K562 (cell line): ENCODE results near the gene NTPCR. TPM values are rescaled to one million over a fixed set of nuclear protein-coding genes. Genes with fewer than 3 reads are reported as not detected.

Experiments used
- ZNF778 ChIP-seq: fragments of 450-650 bp; formaldehyde crosslinking; IDR thresholded peaks from 2 replicates; pipeline ENCODE4 v1.4.0; 2020; ENCODE audit warnings: mild to moderate bottlenecking, moderate library complexity
- polyA plus RNA-seq, 8 experiments: library from polyadenylated mRNA; depleted of rRNA in 4 of 8; stranded (reverse) in 5 of 8; unstranded in 3 of 8; fragments of >200 nt; fragmentation: Nextera tagmentation in 2 of 8; fragmentation: Illumina TruSeq in 1 of 8; extraction: Ambion mirVana in 2 of 8; extraction: Trizol in 1 of 8; gene quantifications; 2 replicates each; pipeline versions ENCODE4 v1.2.1 to v1.2.3, GENCODE V29; 2011 to 2014; ENCODE audit warnings: inconsistent platforms in 1 of 8, missing spikeins in 1 of 8
- total RNA-seq, 7 experiments: library from RNA; depleted of rRNA in 6 of 7; stranded (reverse); fragments of >200 nt in 6 of 7; fragmentation: Illumina TruSeq in 2 of 7; extraction: Trizol in 2 of 7; gene quantifications; 2 replicates each; pipeline versions ENCODE4 v1.2.1 to v1.2.3, GENCODE V29; 2011 to 2021; ENCODE audit warnings: low replicate concordance in 1 of 7
- TF ChIP-seq, protein P1 (sequence below): fragments of 450-650 bp; IDR thresholded peaks from 2 replicates; pipeline ENCODE4 v1.6.1; 2016; ENCODE audit warnings: low read depth

The NTPCR gene
- total and polyA plus RNA-seq, 9 of the 15 experiments (the other 6 are each of a cell fraction or from before 2014, with no cell fraction given), result 19.3 to 105 (median 48.8) TPM

DNA sequence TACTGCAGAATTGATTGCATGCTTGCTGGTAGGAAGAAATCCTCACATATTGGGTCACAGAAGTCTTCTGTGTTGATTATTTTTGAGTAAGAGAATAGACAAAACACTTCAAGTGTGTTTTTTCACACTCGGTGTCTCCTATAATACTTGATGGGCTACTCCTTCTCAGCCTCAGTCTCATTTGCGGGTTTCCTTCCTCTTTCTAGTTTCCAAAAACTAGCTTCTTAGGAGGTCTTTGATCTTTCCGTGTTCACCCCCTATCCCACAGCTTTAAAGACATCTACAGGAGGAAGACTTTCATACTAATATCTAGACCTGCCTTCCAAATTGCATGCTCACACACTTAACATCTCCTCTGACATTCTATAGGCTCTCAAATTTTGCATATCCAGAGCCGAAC, 40.7 kb upstream of the NTPCR start (continued):
- TF ChIP-seq, protein P1, sequence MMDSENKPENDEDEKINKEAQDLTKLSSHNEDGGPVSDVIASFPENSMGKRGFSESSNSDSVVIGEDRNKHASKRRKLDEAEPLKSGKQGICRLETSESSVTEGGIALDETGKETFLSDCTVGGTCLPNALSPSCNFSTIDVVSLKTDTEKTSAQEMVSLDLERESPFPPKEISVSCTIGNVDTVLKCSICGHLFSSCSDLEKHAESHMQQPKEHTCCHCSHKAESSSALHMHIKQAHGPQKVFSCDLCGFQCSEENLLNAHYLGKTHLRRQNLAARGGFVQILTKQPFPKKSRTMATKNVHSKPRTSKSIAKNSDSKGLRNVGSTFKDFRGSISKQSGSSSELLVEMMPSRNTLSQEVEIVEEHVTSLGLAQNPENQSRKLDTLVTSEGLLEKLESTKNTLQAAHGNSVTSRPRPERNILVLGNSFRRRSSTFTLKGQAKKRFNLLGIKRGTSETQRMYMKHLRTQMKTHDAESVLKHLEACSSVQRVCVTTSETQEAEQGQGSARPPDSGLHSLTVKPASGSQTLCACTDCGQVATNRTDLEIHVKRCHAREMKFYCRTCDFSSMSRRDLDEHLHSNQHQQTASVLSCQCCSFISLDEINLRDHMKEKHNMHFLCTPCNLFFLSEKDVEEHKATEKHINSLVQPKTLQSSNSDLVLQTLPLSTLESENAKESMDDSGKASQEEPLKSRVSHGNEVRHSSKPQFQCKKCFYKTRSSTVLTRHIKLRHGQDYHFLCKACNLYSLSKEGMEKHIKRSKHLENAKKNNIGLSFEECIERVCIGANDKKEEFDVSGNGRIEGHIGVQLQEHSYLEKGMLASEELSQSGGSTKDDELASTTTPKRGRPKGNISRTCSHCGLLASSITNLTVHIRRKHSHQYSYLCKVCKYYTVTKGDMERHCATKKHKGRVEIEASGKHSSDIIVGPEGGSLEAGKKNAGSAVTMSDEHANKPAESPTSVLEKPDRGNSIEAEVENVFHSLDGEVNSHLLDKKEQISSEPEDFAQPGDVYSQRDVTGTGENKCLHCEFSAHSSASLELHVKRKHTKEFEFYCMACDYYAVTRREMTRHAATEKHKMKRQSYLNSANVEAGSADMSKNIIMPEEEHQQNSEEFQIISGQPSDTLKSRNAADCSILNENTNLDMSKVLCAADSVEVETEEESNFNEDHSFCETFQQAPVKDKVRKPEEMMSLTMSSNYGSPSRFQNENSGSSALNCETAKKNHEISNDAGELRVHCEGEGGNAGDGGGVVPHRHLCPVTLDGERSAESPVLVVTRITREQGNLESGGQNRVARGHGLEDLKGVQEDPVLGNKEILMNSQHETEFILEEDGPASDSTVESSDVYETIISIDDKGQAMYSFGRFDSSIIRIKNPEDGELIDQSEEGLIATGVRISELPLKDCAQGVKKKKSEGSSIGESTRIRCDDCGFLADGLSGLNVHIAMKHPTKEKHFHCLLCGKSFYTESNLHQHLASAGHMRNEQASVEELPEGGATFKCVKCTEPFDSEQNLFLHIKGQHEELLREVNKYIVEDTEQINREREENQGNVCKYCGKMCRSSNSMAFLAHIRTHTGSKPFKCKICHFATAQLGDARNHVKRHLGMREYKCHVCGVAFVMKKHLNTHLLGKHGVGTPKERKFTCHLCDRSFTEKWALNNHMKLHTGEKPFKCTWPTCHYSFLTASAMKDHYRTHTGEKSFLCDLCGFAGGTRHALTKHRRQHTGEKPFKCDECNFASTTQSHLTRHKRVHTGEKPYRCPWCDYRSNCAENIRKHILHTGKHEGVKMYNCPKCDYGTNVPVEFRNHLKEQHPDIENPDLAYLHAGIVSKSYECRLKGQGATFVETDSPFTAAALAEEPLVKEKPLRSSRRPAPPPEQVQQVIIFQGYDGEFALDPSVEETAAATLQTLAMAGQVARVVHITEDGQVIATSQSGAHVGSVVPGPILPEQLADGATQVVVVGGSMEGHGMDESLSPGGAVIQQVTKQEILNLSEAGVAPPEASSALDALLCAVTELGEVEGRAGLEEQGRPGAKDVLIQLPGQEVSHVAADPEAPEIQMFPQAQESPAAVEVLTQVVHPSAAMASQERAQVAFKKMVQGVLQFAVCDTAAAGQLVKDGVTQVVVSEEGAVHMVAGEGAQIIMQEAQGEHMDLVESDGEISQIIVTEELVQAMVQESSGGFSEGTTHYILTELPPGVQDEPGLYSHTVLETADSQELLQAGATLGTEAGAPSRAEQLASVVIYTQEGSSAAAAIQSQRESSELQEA, result no peak
- no peak for TF ChIP-seq ZNF778
